GM18517 (cell line): Measurements from ENCODE around the gene ANAPC16.
"Not testable (repeated sequence)": the region's sequence is repeated elsewhere in the genome, so short reads cannot be mapped to it uniquely, and the experiment has no call there.

ENCODE experiments used
- ATAC-seq: cut with Tn5 transposase; IDR thresholded peaks from one replicate; pipeline ENCODE4 v1.9.1; 2021; ENCODE audit warnings: mild to moderate bottlenecking, moderate library complexity; ENCODE audit not compliant: unreplicated experiment

ANAPC16 gene

GRCh38 chr10:72277340-72277995 is 61.7 kb downstream of the ANAPC16 start:
- ATAC-seq: no peak

- ATAC-seq: no peak
Observed at GRCh38 chr10:72277996-72278667, 62.3 kb downstream of the ANAPC16 start.

- no peak for ATAC-seq
Observed at GRCh38 chr10:72278668-72279393, 63.0 kb downstream of the ANAPC16 start.

- ATAC-seq: not testable (repeated sequence)
Observed at GRCh38 chr10:72279587-72279986, 63.8 kb downstream of the ANAPC16 start.

- ATAC-seq: no peak
Observed at GRCh38 chr10:72283131-72283530, 67.3 kb downstream of the ANAPC16 start.
